ENCODE measurements around the gene ZNF763. TPM values are rescaled to one million over a fixed set of nuclear protein-coding genes. Genes with fewer than 3 reads are reported as not detected.
A peak's percentile ranks its signal among the peaks of the same experiment; 100 is the strongest.
"Not testable (repeated sequence)": the region's sequence is repeated elsewhere in the genome, so short reads cannot be mapped to it uniquely, and the experiment has no call there.

Gene ZNF763
- total RNA-seq, 1 donor from 2014 or later = 3.7 TPM

- intact Hi-C loops (cut with DNase I) = loop anchor here (1.0 to 10.0 kb wide), 2 partner anchors 24 to 181 kb away; partner anchors contain the start of gene ZNF20
- ATAC-seq (ENCODE audit: poor library complexity) (peak; percentile 91), DNase-seq (peak; percentile 92)
Measured at GRCh38 chr19:11963566-11964355, 1.1 kb upstream of the ZNF763 start.

- ATAC-seq (ENCODE audit: poor library complexity) (peak; percentile 61), DNase-seq (peak; percentile 57)
- intact Hi-C loops (cut with DNase I) = loop anchor here (1.0 to 10.0 kb wide), 2 partner anchors 23 to 180 kb away; partner anchors contain the start of gene ZNF20
Measured at GRCh38 chr19:11964496-11964857, 363 bp upstream of the ZNF763 start.

- ATAC-seq (ENCODE audit: poor library complexity) = no peak
- DNase-seq = no peak
- intact Hi-C loops (cut with DNase I) = no loop called here
Measured at GRCh38 chr19:11970174-11970573, 5.3 kb downstream of the ZNF763 start.

GRCh38 chr19:11971041-11971440, 6.2 kb downstream of the ZNF763 start:
- intact Hi-C loops (cut with DNase I) = no loop called here
- DNase-seq (no peak), ATAC-seq (ENCODE audit: poor library complexity) (no peak)

- ATAC-seq (ENCODE audit: poor library complexity) (no peak), DNase-seq (no peak)
- intact Hi-C loops (cut with DNase I) = no loop called here
Measured at GRCh38 chr19:11973019-11973810, 8.4 kb downstream of the ZNF763 start.

GRCh38 chr19:11978492-11979100, 13.8 kb downstream of the ZNF763 start:
- intact Hi-C loops (cut with DNase I) = no loop called here
- no peak for ATAC-seq (ENCODE audit: poor library complexity)
- no peak for DNase-seq

- intact Hi-C loops (cut with DNase I) = no loop called here
- no peak for DNase-seq
- ATAC-seq (ENCODE audit: poor library complexity) = no peak
Measured at GRCh38 chr19:11979527-11979926, 14.7 kb downstream of the ZNF763 start.

- DNase-seq (no peak), ATAC-seq (ENCODE audit: poor library complexity) (no peak)
- intact Hi-C loops (cut with DNase I) = loop anchor here (10.0 kb wide), 1 partner anchor 178 kb away; no protein-coding TSS in a partner anchor
Measured at GRCh38 chr19:11982526-11982925, 17.7 kb downstream of the ZNF763 start.

- ATAC-seq (ENCODE audit: poor library complexity) = no peak
- DNase-seq = no peak
- intact Hi-C loops (cut with DNase I) = loop anchor here (10.0 kb wide), 1 partner anchor 180 kb away; no protein-coding TSS in a partner anchor
Measured at GRCh38 chr19:11984986-11985385, 20.1 kb downstream of the ZNF763 start.

- ATAC-seq (ENCODE audit: poor library complexity) (no peak), DNase-seq (no peak)
- intact Hi-C loops (cut with DNase I) = loop anchor here (1.0 to 10.0 kb wide), 3 partner anchors 22 to 182 kb away; no protein-coding TSS in a partner anchor
Measured at GRCh38 chr19:11986754-11987153, 21.9 kb downstream of the ZNF763 start.

GRCh38 chr19:11987405-11988281, 22.8 kb downstream of the ZNF763 start:
- intact Hi-C loops (cut with DNase I) = loop anchor here (1.0 to 10.0 kb wide), 3 partner anchors 23 to 183 kb away; no protein-coding TSS in a partner anchor
- peak; percentile 99 for ATAC-seq (ENCODE audit: poor library complexity)
- DNase-seq = peak; percentile 98

GRCh38 chr19:11989112-11989456, 24.2 kb downstream of the ZNF763 start:
- intact Hi-C loops (cut with DNase I) = loop anchor here (10.0 kb wide), 1 partner anchor 184 kb away; no protein-coding TSS in a partner anchor
- no peak for DNase-seq
- no peak for ATAC-seq (ENCODE audit: poor library complexity)

GRCh38 chr19:11991921-11992320, 27.1 kb downstream of the ZNF763 start:
- DNase-seq; ATAC-seq (ENCODE audit: poor library complexity): not testable (repeated sequence)
- intact Hi-C loops (cut with DNase I) = loop anchor here (10.0 kb wide), 1 partner anchor 107 kb away; the partner anchor contains the start of gene ZNF69

- DNase-seq (no peak), ATAC-seq (ENCODE audit: poor library complexity) (no peak)
- intact Hi-C loops (cut with DNase I) = loop anchor here (10.0 kb wide), 1 partner anchor 110 kb away; the partner anchor contains the start of gene ZNF69
Measured at GRCh38 chr19:11995174-11995573, 30.3 kb downstream of the ZNF763 start.

- intact Hi-C loops (cut with DNase I) = no loop called here
- no peak for DNase-seq
- ATAC-seq (ENCODE audit: poor library complexity) = no peak
Measured at GRCh38 chr19:12000152-12000981, 35.5 kb downstream of the ZNF763 start.

GRCh38 chr19:12015015-12015752, 50.3 kb downstream of the ZNF763 start:
- ATAC-seq (ENCODE audit: poor library complexity) (no peak), DNase-seq (no peak)
- intact Hi-C loops (cut with DNase I) = no loop called here

- DNase-seq (no peak), ATAC-seq (ENCODE audit: poor library complexity) (no peak)
- intact Hi-C loops (cut with DNase I) = no loop called here
Measured at GRCh38 chr19:12015753-12016116, 50.9 kb downstream of the ZNF763 start.
